A549 (cell line): Measurements from ENCODE around the gene SH2D3A.

ENCODE experiments used
- CBX2 ChIP-seq: fragments of 200-600 bp; sonication (generic); IDR thresholded peaks from 2 replicates; pipeline ENCODE4 v1.6.1; 2016; ENCODE audit warnings: low read depth, mild to moderate bottlenecking, borderline replicate concordance
- CBX8 ChIP-seq: fragments of 200-600 bp; sonication (generic); IDR thresholded peaks from 2 replicates; pipeline ENCODE4 v1.6.1; 2016
- GATA3 ChIP-seq: IDR thresholded peaks from 2 replicates; pipeline ENCODE4 v1.6.1; 2012; ENCODE audit warnings: borderline replicate concordance
- HOXA7 ChIP-seq: fragments of 250-450 bp; sonication (Bioruptor Pico); IDR thresholded peaks from 2 replicates; pipeline ENCODE4 v1.5.0; 2020; ENCODE audit warnings: mild to moderate bottlenecking, moderate library complexity
- KDM1A ChIP-seq: fragments of 200-600 bp; sonication (generic); IDR thresholded peaks from 2 replicates; pipeline ENCODE4 v1.6.1; 2016; ENCODE audit warnings: low read depth, mild to moderate bottlenecking
- MYC ChIP-seq: IDR thresholded peaks from 2 replicates; pipeline ENCODE4 v1.6.1; 2012; ENCODE audit warnings: mild to moderate bottlenecking, inconsistent platforms, low read length, improper control_type of control experiment, borderline replicate concordance
- NR3C1 ChIP-seq: fragments of >200 bp; sonication (Bioruptor Twin); formaldehyde crosslinking; IDR thresholded peaks from 3 replicates; pipeline ENCODE4 v1.6.1; 2017
- POLR2A ChIP-seq: IDR thresholded peaks from 2 replicates; pipeline ENCODE4 v1.6.1; 2012; ENCODE audit warnings: mild to moderate bottlenecking, low read length
- TF ChIP-seq, protein P1 (sequence below): fragments of >200 bp; sonication (Bioruptor Twin); formaldehyde crosslinking; IDR thresholded peaks from 3 replicates; pipeline ENCODE4 v1.5.1; 2016
- TF ChIP-seq, protein P2 (sequence below): fragments of >200 bp; sonication (Bioruptor Twin); formaldehyde crosslinking; IDR thresholded peaks from 3 replicates; pipeline ENCODE4 v1.6.1; 2016
- TF ChIP-seq, protein P3 (sequence below): fragments of 200-600 bp; sonication (generic); IDR thresholded peaks from 2 replicates; pipeline ENCODE4 v1.6.1; 2016; ENCODE audit warnings: antibody characterized with exemption, mild to moderate bottlenecking, moderate library complexity
- TF ChIP-seq, protein P4 (sequence below): fragments of 150-350 bp; IDR thresholded peaks from 2 replicates; pipeline ENCODE4 v1.6.1; 2014; ENCODE audit warnings: low read depth, mild to moderate bottlenecking, low read length

DNA sequence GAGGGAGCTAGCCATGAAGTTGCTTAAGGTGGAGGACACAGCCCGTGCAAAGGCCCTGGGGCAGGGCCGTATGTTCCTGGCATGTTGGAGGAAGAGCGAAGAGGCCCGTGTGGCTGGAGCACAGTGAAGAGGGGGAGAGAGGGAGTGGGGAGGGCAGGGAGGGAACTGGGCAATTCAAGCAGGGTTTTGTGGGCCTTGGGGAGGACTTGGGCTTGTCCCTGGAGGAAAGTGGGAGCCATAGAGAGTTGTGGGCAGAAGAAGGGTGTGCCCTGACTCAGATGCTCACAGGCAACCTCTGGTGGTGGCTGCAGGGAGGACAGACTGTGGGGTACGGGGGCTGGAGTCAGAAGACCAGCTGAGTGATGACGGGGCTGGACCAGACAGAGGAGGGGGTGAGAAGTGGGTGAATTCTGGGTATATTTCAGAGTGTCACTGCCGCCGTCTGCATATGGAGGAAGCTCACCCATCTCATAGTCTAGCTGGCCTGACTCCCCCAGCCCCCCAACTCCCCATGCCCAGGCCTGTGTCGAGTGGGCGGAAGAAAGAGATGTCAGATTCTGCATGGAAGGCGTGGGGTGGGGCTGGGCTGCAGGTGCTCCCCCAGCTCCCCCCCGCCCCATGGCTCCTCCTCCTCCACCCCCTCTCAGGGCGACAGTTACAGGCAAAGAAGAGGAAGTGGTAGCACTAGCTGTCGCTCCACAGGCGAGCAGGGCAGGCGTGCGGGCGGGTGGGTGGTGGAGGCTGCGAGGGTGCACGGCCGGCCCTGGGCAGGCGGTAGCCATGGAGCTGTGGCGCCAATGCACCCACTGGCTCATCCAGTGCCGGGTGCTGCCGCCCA, 5.0 kb upstream of the SH2D3A start, which contains the start of gene VAV1:
- TF ChIP-seq GATA3 (no peak), POLR2A (no peak), CBX2 (no peak), MYC (no peak), KDM1A (no peak), NR3C1 (no peak), HOXA7 (CRISPR knock-in tag) (no peak), CBX8 (no peak)
- TF ChIP-seq, protein P1, sequence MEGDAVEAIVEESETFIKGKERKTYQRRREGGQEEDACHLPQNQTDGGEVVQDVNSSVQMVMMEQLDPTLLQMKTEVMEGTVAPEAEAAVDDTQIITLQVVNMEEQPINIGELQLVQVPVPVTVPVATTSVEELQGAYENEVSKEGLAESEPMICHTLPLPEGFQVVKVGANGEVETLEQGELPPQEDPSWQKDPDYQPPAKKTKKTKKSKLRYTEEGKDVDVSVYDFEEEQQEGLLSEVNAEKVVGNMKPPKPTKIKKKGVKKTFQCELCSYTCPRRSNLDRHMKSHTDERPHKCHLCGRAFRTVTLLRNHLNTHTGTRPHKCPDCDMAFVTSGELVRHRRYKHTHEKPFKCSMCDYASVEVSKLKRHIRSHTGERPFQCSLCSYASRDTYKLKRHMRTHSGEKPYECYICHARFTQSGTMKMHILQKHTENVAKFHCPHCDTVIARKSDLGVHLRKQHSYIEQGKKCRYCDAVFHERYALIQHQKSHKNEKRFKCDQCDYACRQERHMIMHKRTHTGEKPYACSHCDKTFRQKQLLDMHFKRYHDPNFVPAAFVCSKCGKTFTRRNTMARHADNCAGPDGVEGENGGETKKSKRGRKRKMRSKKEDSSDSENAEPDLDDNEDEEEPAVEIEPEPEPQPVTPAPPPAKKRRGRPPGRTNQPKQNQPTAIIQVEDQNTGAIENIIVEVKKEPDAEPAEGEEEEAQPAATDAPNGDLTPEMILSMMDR, result no peak
- TF ChIP-seq, protein P2, sequence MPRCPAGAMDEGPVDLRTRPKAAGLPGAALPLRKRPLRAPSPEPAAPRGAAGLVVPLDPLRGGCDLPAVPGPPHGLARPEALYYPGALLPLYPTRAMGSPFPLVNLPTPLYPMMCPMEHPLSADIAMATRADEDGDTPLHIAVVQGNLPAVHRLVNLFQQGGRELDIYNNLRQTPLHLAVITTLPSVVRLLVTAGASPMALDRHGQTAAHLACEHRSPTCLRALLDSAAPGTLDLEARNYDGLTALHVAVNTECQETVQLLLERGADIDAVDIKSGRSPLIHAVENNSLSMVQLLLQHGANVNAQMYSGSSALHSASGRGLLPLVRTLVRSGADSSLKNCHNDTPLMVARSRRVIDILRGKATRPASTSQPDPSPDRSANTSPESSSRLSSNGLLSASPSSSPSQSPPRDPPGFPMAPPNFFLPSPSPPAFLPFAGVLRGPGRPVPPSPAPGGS, result no peak
- TF ChIP-seq, protein P3, sequence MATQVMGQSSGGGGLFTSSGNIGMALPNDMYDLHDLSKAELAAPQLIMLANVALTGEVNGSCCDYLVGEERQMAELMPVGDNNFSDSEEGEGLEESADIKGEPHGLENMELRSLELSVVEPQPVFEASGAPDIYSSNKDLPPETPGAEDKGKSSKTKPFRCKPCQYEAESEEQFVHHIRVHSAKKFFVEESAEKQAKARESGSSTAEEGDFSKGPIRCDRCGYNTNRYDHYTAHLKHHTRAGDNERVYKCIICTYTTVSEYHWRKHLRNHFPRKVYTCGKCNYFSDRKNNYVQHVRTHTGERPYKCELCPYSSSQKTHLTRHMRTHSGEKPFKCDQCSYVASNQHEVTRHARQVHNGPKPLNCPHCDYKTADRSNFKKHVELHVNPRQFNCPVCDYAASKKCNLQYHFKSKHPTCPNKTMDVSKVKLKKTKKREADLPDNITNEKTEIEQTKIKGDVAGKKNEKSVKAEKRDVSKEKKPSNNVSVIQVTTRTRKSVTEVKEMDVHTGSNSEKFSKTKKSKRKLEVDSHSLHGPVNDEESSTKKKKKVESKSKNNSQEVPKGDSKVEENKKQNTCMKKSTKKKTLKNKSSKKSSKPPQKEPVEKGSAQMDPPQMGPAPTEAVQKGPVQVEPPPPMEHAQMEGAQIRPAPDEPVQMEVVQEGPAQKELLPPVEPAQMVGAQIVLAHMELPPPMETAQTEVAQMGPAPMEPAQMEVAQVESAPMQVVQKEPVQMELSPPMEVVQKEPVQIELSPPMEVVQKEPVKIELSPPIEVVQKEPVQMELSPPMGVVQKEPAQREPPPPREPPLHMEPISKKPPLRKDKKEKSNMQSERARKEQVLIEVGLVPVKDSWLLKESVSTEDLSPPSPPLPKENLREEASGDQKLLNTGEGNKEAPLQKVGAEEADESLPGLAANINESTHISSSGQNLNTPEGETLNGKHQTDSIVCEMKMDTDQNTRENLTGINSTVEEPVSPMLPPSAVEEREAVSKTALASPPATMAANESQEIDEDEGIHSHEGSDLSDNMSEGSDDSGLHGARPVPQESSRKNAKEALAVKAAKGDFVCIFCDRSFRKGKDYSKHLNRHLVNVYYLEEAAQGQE, result no peak
- TF ChIP-seq, protein P4, sequence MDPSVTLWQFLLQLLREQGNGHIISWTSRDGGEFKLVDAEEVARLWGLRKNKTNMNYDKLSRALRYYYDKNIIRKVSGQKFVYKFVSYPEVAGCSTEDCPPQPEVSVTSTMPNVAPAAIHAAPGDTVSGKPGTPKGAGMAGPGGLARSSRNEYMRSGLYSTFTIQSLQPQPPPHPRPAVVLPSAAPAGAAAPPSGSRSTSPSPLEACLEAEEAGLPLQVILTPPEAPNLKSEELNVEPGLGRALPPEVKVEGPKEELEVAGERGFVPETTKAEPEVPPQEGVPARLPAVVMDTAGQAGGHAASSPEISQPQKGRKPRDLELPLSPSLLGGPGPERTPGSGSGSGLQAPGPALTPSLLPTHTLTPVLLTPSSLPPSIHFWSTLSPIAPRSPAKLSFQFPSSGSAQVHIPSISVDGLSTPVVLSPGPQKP, result no peak
